HG03159 (cell line): Measurements from ENCODE around the gene MED14.

Source experiments
- ATAC-seq: cut with Tn5 transposase; IDR thresholded peaks from one replicate; pipeline ENCODE4 v1.9.1; 2021; ENCODE audit warnings: mild to moderate bottlenecking, moderate library complexity; ENCODE audit not compliant: unreplicated experiment

MED14 gene

DNA sequence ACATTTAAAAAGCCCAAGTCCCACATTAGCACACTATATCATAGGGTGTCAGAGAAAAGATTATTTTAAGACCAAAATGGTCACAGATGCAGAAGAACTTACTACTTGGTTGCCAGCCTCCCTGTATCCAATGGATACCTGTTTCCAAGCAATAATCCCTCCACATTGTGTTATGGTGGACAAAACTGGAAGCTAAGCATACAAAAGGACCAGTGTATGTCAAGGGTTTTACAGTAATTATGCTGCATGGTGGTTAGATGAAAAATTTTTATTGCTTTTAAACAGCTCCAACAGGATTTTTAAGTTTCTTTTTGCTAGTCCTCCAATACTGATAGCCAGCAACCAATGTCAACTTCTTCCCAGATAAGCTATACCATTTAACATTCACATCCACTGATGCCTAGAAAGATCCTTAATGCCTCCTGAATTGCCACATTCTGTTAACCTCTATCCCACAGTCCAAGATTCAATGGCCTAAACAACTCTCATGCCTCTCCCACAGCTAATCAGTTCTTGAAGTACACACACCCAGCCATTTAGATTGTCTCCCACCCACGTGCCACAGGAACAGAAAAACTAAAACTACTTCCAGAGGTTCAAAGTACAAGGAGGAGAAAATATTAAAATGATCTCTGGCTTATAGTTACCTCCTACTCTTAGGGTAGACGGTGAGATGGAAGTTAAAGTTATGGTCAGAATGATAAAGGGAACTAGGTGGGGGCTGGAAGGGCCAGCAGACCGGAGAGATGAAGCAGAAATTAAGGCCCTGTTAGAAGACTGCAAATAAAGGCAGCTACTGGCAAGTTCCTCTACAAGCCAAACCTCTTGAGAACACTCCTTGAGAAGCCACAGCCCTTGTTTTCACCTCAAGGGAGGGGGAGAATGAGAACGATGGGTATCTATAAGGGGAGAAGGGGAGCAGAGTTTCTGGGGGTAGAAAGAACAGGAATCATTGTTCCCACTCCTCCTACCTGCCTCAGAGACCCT lies 5.5 kb downstream of the MED14 start:
- no peak for ATAC-seq

DNA sequence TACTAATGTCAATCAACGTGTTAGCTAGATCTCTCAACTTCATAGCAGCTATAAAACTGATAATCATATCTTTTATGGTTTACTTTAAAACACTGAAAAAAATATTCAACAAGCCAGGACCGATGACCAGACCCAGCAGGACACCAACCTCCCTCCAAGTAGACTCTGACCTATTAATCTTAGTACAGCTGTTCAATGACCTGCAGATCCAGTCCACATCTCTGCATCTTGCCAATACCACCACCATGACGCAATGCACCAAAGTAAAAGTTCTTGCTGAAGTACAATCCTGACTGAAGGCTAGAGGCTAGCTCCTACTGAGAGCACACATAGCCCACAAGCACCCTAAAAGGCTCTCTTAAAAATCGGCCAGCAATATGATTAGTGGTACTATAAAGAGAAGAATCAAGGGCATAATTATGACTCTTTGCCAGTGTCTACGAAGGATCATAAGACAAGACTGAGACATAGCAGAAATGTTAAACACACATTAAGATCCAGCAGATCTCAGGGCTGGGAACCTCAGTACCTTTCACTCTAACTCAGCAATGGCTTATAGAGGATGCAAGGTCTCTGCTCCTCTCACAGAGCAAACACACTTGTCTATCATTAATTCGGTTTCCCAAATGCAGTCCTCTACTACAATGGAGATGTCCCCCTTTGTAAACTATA lies 7.6 kb downstream of the MED14 start:
- no peak for ATAC-seq

DNA sequence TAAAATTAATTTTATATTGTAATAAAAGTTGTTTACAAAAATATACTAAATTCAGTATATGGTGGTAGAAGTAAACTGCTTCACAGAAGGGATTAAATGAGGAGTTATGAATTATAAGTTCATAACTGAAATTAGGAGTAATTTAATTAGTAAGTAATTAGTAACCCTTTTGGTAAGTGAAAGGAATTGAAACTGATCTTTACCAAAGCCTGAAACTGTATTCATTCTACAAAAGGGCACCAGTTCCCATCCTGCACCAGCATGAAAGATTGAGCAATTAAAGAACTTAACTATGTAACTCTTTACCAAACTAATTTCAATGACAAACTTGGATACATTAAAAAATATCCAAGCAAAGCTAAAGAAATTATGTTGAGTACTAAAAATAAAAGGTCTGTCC lies 8.2 kb downstream of the MED14 start:
- no peak for ATAC-seq

DNA sequence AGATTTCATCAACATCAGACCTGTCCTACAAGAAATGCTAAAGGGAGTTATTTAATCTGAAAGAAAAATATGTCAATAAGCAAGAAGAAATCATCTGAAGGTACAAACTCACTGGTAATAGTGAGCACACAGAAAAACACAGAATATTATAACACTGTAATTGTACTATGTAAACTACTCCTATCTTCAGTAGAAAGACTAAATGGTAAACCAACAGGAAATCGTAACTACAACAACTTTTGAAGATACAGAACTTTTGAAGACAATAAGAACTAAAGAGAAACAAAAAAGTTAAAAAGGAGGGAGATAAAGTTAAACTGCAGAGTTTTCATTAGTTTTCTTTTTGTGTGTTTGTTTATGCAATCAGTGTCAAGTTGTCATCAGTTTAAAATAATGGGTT lies 12.4 kb downstream of the MED14 start:
- ATAC-seq, result no peak

DNA sequence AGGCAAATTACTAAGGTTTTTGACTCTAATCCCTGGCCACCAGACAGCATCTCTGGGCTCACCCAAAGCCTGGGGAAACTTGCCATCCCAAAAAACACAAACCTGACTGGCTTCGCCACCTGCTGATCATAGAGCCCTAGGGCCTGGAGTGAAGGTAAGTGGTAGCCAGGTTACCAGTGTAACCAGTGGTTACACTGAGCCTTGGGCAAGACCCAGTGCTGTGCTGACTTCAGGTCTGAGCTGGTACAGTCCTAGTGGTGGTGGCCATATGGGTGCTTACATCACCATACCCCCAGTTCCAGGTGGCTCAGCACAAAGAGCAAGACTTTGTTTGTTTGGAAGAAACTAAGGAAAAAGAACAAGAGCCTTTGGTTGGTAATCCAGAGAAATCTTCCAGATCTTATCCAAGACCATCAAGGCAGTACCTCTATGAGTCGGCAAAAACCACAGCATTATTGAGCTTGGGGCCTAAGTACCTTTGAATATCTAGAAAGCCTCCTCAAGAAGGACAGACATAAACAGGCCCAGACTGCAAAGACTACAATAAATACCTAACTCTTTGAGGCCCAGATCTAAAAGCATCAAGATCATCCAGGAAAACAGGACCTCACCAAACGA lies 13.7 kb downstream of the MED14 start:
- no peak for ATAC-seq

DNA sequence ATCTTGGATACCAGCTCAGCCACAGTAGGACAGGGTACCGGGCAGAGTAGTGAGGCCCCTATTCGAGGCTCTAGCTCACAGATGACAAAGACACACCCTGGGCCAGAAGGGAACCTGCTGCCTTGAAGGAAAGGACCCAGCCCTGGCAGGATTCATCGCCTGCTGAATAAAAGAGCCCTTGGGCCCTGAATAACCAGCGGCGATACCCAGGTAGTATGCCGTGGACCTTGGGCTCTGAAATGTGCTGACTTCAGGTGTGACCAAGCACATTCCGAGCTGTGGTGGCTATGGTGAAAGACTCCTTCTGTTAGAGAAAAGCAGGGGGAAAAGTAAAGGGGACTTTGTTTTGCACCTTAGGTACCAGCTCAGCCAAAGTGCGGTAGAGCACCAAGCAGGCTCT lies 14.6 kb downstream of the MED14 start:
- ATAC-seq, result no peak

DNA sequence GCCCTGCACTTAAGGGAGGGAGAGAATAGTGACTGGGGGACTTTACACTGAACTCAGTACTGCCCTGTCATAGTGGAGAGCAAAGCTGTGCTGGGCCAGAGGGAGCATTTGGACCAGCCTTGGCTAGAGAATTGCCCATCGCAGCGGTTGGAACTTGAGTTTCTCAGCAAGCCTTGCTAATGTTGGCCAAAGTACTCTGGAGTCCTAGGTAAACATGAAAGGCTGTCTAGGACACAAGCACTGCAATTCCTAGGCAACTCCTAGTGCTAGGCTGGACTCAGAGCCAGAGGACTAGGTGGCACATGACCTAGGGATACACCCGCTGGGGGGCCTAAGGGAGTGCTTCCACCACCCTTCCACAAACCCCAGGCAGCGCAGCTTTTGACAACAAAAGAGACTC lies 15.0 kb downstream of the MED14 start:
- no peak for ATAC-seq

DNA sequence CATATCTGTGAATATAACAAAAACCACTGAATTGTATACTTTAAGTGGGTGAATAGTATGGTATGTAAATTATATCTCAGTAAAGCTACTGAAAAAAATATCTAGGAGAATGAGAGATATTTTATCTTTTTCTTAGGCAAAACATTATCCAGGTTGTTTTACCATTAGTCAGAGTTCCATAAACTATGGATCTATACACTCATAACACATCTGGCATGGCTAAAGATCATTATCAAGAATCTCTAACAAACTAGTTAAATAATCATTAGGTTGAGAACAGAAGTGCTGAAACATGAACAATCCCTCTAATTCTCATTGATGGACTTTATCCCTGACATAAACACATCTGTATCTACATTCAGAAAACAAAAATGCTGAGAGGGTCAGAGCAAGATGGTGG lies 15.6 kb downstream of the MED14 start:
- no peak for ATAC-seq

DNA sequence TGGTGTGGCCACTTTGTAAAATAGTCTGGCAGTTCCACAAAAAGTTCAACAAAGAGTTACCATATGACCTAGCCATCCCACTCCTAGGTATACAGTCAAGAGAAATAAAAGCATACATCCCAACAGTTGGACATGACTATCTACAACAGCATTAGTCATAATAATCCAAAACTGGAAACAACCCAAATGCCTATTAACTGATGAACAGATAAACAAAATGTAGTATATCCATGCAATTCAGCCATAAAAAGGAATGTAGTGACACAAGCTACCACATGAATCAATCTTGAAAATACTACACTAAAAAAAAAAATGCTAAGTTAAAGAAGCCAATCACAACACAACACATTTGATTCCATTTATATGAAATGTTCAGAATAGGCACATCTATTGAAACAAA lies 16.1 kb downstream of the MED14 start:
- no peak for ATAC-seq

DNA sequence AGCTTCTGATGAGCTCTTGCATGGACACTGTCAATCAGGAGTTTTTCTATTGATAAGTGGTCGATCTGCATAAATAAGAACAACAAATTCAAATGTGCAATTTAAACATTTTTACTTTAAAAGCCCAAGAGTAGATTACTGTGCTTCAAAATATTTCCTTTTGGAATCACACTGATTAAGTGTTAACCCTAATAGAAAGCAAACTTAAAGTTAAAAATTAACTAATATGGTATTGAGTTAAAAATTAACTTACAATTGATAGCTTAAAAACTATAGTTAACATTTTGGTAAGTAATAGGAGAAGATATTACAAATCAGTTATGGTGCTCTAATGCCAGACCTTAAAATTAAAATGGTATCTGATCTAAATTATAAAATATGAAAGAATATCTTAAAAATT lies 25.9 kb downstream of the MED14 start:
- ATAC-seq, result no peak

DNA sequence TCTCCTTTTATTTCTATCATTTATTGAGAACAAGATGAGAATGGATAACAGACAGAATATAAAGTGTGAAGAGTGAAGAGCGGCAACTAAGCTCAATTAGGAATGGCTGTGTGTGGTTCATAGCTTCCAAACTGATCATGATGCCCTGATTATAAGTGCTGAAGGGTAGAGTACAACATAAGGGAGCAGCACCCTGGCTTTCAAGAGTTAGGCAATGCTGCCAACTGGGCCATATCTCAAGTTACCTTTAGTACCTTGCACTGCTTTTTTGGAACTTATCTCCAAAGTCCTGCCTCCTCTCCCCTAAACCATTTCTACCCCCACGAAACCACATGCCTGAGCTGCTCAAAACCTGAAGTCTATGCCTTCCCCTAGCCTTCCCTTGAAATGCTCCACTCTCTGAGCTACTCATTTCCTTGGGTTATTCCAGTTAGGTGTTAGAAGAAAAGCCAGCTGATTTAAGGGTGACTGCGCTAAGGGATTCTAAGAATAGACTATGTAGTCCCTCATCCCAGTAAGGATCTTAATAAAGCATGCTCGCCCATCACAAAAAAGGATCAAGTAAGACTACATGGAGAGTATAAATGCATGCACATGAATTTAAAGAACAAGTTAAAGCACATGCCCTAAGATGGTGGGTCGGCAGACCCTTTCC lies 29.6 kb downstream of the MED14 start:
- no peak for ATAC-seq

DNA sequence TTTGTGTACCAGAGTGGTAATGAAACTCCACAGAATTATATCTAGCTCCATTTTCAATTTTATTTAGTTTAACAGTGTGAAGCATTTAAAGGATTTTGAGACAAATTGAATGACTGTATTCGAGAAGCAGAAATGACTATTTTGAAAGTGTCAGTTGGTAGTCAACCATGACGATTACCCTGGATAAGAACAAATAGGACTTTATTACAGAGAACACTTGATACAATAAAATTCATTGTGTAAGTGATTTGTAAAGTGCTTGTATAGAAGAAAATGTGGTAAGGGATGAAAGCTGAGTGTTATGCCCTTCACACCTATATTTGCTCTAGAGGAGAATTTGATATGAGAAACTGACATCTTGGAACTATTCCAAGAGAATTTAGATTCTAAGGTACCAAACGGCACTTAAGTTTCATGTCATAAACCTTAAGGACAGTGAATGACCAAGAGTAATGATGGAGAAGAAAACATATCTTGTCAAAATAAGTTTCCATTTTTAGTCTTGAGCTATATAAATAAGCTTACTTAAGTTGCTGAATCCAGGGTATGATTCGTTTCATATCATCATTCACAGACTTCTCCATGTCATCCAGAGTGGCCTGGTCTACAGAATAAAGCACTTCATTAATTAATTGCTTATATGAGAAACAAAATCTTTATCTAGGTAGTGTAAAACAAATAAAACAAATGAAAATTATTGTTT lies 34.6 kb downstream of the MED14 start:
- ATAC-seq, result no peak

DNA sequence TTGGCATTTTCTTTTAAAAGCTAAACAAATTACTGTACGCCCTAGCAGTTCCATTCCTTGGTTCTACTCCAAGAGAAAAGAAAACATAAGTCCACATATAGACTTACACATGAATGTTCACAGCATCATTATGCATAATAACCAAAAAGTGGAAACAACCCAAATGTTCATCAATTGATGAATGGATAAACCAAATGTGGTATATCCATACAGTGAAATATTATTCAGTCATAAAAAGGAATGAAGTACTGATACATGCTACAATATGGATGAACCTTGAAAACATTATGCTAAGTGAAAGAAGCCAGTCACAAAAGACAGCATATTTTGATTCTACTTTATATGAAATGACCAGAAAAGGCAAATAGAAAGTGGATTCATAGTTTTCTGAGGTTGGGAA lies 36.5 kb downstream of the MED14 start:
- no peak for ATAC-seq

DNA sequence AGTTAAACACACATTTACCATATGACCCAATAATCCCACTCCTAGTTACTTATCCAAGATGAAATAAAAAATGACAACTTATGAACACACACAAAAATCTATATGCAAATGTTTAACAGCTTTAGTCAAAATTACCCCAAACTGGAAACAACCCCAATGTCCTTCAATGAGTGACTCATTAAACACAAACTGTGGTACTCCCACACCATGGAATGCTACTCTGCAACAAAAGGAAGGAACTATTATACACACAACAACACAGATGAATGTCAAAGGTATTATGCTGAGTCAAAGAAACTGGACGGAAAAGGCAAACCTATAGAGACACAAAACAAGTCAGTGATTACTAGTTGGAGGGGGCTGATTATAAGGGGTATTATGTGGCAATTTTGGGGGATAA lies 40.5 kb downstream of the MED14 start:
- no peak for ATAC-seq

DNA sequence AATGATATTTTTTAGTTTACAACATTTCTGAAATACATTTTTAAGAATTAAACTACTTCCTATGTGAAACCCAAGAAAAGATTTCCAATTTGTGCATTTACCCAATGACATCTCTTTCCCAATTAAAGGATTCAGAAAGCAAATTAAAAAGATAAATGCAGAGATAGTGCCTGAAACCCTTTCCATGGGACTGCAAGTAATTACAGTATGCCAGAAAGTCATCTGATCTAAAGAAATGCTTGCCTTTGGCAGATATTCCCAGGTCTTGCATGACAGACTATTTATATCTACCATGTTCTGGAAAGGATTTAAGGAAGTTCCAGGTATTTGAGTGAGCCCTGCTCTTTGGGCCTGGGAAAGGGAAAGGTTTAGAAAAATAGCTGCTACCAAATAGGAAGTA lies 46.4 kb downstream of the MED14 start:
- ATAC-seq, result no peak

DNA sequence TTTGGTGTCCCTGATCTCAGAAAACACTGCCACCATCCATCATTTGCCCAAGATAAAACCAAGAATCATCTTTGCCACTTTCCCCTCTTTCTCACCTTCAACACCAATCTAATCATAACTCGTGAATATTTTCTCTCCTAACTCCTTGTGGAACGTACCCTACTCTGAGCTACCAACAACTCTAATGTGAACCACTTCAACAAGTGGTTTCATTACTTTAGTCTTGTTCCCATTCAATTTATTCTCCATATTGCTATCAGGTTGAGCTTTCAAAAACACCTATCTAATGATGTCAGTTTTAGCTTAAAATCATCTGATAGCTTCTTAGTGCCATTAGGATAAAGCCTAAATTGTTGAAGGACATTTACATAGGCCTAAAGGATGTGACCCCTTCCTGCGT lies 48.2 kb downstream of the MED14 start:
- ATAC-seq, result no peak

DNA sequence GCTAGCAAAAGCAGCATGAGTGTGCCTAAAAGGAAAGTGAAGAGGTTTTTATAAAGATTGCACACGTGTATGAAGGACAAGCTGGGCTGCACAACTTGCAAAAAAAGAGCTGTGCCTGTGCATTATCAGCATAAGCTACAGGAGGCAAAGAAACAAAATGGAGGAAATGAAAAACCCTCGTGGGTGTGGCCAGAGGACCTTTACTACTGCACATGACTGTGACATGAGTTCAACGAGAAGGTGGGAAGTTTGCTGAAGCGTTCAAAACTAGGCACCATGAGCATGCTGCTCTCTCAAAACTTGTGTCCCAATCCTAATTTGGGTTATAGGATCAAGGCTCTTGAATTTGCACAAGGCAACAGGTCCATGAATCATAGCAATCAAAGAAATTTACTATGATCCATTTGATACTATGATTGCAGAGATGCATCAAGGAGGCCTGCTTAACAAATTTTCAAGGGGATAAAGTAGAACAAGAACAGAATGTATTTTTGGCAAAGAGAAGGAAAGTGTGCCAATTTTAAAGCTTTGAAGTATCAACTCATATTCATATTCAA lies 49.9 kb downstream of the MED14 start:
- no peak for ATAC-seq

DNA sequence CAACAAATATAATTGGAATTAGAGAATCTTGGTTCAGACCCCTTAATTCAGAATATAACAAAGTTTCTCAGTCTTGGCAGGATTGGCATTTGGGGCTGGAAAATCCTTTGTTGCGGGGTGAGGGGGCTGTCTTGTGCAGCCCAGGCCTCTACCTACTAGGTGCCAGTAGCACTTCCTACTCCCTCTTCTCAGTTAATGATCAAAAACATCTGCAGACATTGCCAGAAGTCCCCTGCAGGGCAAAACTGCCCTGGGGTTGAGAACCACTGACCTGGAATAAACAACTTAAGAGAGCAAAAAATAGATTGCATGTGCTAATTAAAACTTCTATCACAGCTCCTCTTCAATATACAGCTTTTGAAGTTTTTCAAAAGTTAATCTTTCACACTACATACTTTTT lies 51.2 kb downstream of the MED14 start:
- no peak for ATAC-seq

DNA sequence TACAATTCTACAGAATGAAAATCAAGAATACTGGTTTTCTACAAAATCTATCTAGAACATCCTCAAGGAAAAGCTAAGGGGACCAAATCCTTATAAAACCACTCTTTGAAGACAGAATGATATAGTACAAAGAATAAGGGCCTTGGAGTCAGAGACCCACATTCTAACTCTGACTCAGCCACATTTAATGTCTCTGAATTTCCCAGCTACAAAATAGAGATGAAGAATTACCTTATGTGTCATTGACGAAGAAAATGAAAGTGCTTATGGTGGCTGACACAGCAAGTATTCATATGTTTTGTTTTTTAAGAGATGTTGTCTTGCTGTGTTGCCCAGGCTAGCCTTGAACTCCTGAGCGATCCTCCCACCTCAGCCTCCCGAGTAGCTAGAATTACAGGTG lies 52.1 kb downstream of the MED14 start:
- no peak for ATAC-seq

DNA sequence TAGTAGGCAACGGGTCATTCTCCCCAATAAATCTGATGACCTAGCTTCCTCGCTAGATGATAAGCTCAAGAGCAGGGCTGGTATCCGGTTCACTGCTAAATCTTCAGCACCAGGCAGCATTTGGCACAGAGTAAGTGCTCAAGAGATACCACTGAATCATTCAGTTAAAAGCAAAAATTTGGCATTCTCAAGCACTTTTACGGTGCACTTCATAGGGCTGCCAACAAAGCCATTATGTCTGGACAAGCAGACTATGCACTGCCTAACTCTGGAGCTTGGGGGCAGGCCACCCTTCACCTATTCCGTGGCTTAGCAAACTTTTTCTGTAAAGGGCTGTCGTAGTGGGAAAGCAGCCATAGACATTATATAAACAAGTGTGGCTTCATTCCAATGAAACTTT lies 64.2 kb downstream of the MED14 start:
- ATAC-seq, result no peak
